Neural cell (in vitro differentiated cells): ENCODE results near the gene BLM. TPM values are rescaled to one million over a fixed set of nuclear protein-coding genes. Genes with fewer than 3 reads are reported as not detected.

ENCODE experiments used
- H2AFZ ChIP-seq: fragments of 200-600, 300-800 bp; sonication (generic), shearing (Covaris generic); 2 replicates; pipeline ENCODE4 v1.6.0; 2014; ENCODE audit warnings: low read depth, mild to moderate bottlenecking, antibody characterized with exemption, low read length, moderate library complexity
- H3F3A ChIP-seq: fragments of 200-600 bp; shearing (Covaris generic); 2 replicates; pipeline ENCODE4 v1.6.1; 2016; ENCODE audit warnings: mild to moderate bottlenecking, moderate library complexity, mixed read lengths, antibody characterized with exemption, low read length; ENCODE audit not compliant: insufficient read depth, poor library complexity, severe bottlenecking
- H3K27ac ChIP-seq: fragments of 200-600, 300-800 bp; sonication (generic), shearing (Covaris generic); 2 replicates; pipeline ENCODE4 v1.5.1; 2014; ENCODE audit warnings: mild to moderate bottlenecking, low read length, moderate library complexity
- H3K27me3 ChIP-seq: fragments of 300-800, 200-600 bp; sonication (generic), shearing (Covaris generic); 2 replicates; pipeline ENCODE4 v1.6.0; 2014; ENCODE audit warnings: mild to moderate bottlenecking, low read depth, low read length, moderate library complexity; ENCODE audit not compliant: insufficient read depth
- H3K36me3 ChIP-seq: fragments of 300-800, 200-600 bp; sonication (generic), shearing (Covaris generic); 2 replicates; pipeline ENCODE4 v1.5.1; 2014; ENCODE audit warnings: mild to moderate bottlenecking, antibody characterized with exemption, low read length, moderate library complexity; ENCODE audit not compliant: insufficient read depth
- H3K4me2 ChIP-seq: fragments of 300-800, 200-600 bp; sonication (generic), shearing (Covaris generic); 2 replicates; pipeline ENCODE4 v1.6.0; 2014; ENCODE audit warnings: mild to moderate bottlenecking, low read length
- H3K4me3 ChIP-seq: fragments of 300-800, 200-600 bp; sonication (generic), shearing (Covaris generic); 2 replicates; pipeline ENCODE4 v1.5.1; 2014; ENCODE audit warnings: mild to moderate bottlenecking, low read length, moderate library complexity
- H3K79me2 ChIP-seq: fragments of 200-600 bp; shearing (Covaris generic); replicated peaks from 2 replicates; pipeline ENCODE4 v1.6.0; 2014; ENCODE audit warnings: mild to moderate bottlenecking, low read length, moderate library complexity; ENCODE audit not compliant: insufficient read depth
- H3K9ac ChIP-seq: fragments of 300-800, 200-600 bp; sonication (generic), shearing (Covaris generic); 2 replicates; pipeline ENCODE4 v1.6.1; 2016; ENCODE audit warnings: mild to moderate bottlenecking, low read length, mixed read lengths
- H3K9me2 ChIP-seq: fragments of 200-600 bp; shearing (Covaris generic); 2 replicates; pipeline ENCODE4 v1.6.1; 2016; ENCODE audit warnings: mild to moderate bottlenecking, low read length, mixed read lengths; ENCODE audit not compliant: insufficient read depth
- H3K9me3 ChIP-seq: fragments of 200-600, 300-800 bp; sonication (generic), shearing (Covaris generic); 2 replicates; pipeline ENCODE4 v1.6.1; 2016; ENCODE audit warnings: mild to moderate bottlenecking, mixed run types, low read length, moderate library complexity, mixed read lengths
- H4K20me1 ChIP-seq: fragments of 200-600 bp; shearing (Covaris generic); 2 replicates; pipeline ENCODE4 v1.6.1; 2016; ENCODE audit warnings: mild to moderate bottlenecking, mixed run types; ENCODE audit not compliant: insufficient read depth
- CTCF ChIP-seq: fragments of 450-650 bp; IDR thresholded peaks from 2 replicates; pipeline ENCODE4 v1.5.1; 2014; ENCODE audit warnings: antibody characterized with exemption, mild to moderate bottlenecking, moderate library complexity; ENCODE audit not compliant: poor library complexity, severe bottlenecking
- EP300 ChIP-seq: fragments of 450-650 bp; conservative IDR thresholded peaks from 2 replicates; pipeline ENCODE4 v1.6.1; 2014; ENCODE audit warnings: antibody characterized with exemption, mild to moderate bottlenecking, moderate library complexity; ENCODE audit not compliant: poor library complexity, severe bottlenecking
- EZH2 ChIP-seq: fragments of 200-600, 300-800 bp; shearing (Covaris generic), sonication (generic); IDR thresholded peaks from 2 replicates; pipeline ENCODE4 v1.6.1; 2014; ENCODE audit warnings: antibody characterized with exemption, low read length, borderline replicate concordance, mild to moderate bottlenecking; ENCODE audit not compliant: insufficient read depth, poor library complexity, severe bottlenecking
- MXI1 ChIP-seq: fragments of 450-650 bp; conservative IDR thresholded peaks from 2 replicates; pipeline ENCODE4 v1.6.1; 2014; ENCODE audit warnings: antibody characterized with exemption, mild to moderate bottlenecking; ENCODE audit not compliant: poor library complexity, severe bottlenecking
- POLR2AphosphoS5 ChIP-seq: IDR thresholded peaks from 2 replicates; pipeline ENCODE4 v1.6.1; 2012
- RAD21 ChIP-seq: fragments of 450-650 bp; conservative IDR thresholded peaks from 2 replicates; pipeline ENCODE4 v1.6.1; 2014; ENCODE audit warnings: antibody characterized with exemption, mild to moderate bottlenecking, moderate library complexity
- REST ChIP-seq: IDR thresholded peaks from 2 replicates; pipeline ENCODE4 v1.6.1; 2012; ENCODE audit warnings: borderline replicate concordance
- SMC3 ChIP-seq: fragments of 450-650 bp; conservative IDR thresholded peaks from 2 replicates; pipeline ENCODE4 v1.6.1; 2014; ENCODE audit warnings: antibody characterized with exemption, mild to moderate bottlenecking, moderate library complexity; ENCODE audit not compliant: poor library complexity
- TAF1 ChIP-seq: IDR thresholded peaks from 2 replicates; pipeline ENCODE4 v1.6.1; 2012; ENCODE audit warnings: low read depth
- polyA plus RNA-seq: library from polyadenylated mRNA; depleted of rRNA; stranded (reverse); fragments of >200 nt; gene quantifications from 2 replicates; pipeline ENCODE4 v1.2.3, GENCODE V29; 2014

The BLM gene
- polyA plus RNA-seq, 1 donor from 2014 or later: 4.5 TPM

GRCh38 chr15:90826886-90827435, 109.8 kb downstream of the BLM start (continued):
- TF ChIP-seq EZH2 (no peak), TAF1 (no peak)

- Histone ChIP-seq H3K9me3 (no peaks in the 10 kb centered on the region), H2AFZ (no peak overlapping the region), H3K79me2 (no peaks in the 10 kb centered on the region), H4K20me1 (no peaks in the 10 kb centered on the region), H3K4me2 (no peak overlapping the region), H3F3A (no peaks in the 10 kb centered on the region), H3K4me3 (no peak overlapping the region), H3K27ac (no peak overlapping the region), H3K27me3 (no peaks in the 10 kb centered on the region), H3K9ac (no peak overlapping the region), H3K9me2 (no peaks in the 10 kb centered on the region), H3K36me3 (no peaks in the 10 kb centered on the region)
- TF ChIP-seq RAD21 (no peak), TAF1 (no peak), EP300 (no peak), MXI1 (no peak), EZH2 (no peak), POLR2AphosphoS5 (no peak), SMC3 (no peak), REST (no peak), CTCF (no peak)
Observed at GRCh38 chr15:90828111-90828510, 111.0 kb downstream of the BLM start.

- Histone ChIP-seq H3F3A (no peaks in the 10 kb centered on the region), H3K9ac (no peak overlapping the region), H3K9me2 (no peaks in the 10 kb centered on the region), H3K79me2 (no peaks in the 10 kb centered on the region), H3K4me3 (no peak overlapping the region), H3K4me2 (no peak overlapping the region), H4K20me1 (no peaks in the 10 kb centered on the region), H3K9me3 (no peaks in the 10 kb centered on the region), H3K27me3 (no peaks in the 10 kb centered on the region), H2AFZ (no peak overlapping the region), H3K36me3 (no peaks in the 10 kb centered on the region), H3K27ac (no peak overlapping the region)
- TF ChIP-seq SMC3 (no peak), TAF1 (no peak), CTCF (no peak), RAD21 (no peak), REST (no peak), MXI1 (no peak), EZH2 (no peak), POLR2AphosphoS5 (no peak), EP300 (no peak)
Observed at GRCh38 chr15:90829126-90829525, 112.0 kb downstream of the BLM start.
